Glutamatergic neuron (in vitro differentiated cells): ENCODE data around the gene FMN1. TPM values are rescaled to one million over a fixed set of nuclear protein-coding genes. Genes with fewer than 3 reads are reported as not detected.

ENCODE experiments used
- DNase-seq: peaks from one replicate; pipeline ENCODE4 v3.0.0; 2022
- H3K27ac Mint-ChIP-seq: one replicate; pipeline ENCODE4 v1.8.0; 2020; ENCODE audit warnings: mild to moderate bottlenecking, mixed read lengths, inconsistent platforms; ENCODE audit not compliant: unreplicated experiment
- H3K27me3 Mint-ChIP-seq: one replicate; pipeline ENCODE4 v1.8.0; 2020; ENCODE audit warnings: mild to moderate bottlenecking, moderate library complexity, mixed read lengths, inconsistent platforms; ENCODE audit not compliant: unreplicated experiment
- H3K36me3 Mint-ChIP-seq: one replicate; pipeline ENCODE4 v1.8.0; 2020; ENCODE audit warnings: mild to moderate bottlenecking, mixed read lengths, inconsistent platforms; ENCODE audit not compliant: unreplicated experiment
- H3K4me1 Mint-ChIP-seq: one replicate; pipeline ENCODE4 v1.8.0; 2020; ENCODE audit warnings: mild to moderate bottlenecking, low read depth, mixed read lengths, inconsistent platforms; ENCODE audit not compliant: unreplicated experiment
- H3K4me3 Mint-ChIP-seq: one replicate; pipeline ENCODE4 v1.8.0; 2020; ENCODE audit warnings: mild to moderate bottlenecking, mixed read lengths, inconsistent platforms; ENCODE audit not compliant: unreplicated experiment
- H3K9me3 Mint-ChIP-seq: one replicate; pipeline ENCODE4 v1.8.0; 2020; ENCODE audit warnings: mild to moderate bottlenecking, moderate library complexity, mixed read lengths, inconsistent platforms; ENCODE audit not compliant: unreplicated experiment
- total RNA-seq: library from RNA; stranded (reverse); fragmentation: NEBNext Ultra II Directional; extraction: Animal tissue kit (Norgen Biotek cat#: 25700); gene quantifications from one replicate; pipeline ENCODE4 v1.2.1, GENCODE V29; 2021; ENCODE audit not compliant: unreplicated experiment
- TF ChIP-seq, protein P1 (sequence below): fragments of 200-600 bp; sonication (generic); IDR thresholded peaks from one replicate; pipeline ENCODE4 v1.5.0; 2021; ENCODE audit not compliant: partially characterized antibody, unreplicated experiment

The FMN1 gene
- total RNA-seq, 1 donor from 2014 or later, result 1.1 TPM

DNA sequence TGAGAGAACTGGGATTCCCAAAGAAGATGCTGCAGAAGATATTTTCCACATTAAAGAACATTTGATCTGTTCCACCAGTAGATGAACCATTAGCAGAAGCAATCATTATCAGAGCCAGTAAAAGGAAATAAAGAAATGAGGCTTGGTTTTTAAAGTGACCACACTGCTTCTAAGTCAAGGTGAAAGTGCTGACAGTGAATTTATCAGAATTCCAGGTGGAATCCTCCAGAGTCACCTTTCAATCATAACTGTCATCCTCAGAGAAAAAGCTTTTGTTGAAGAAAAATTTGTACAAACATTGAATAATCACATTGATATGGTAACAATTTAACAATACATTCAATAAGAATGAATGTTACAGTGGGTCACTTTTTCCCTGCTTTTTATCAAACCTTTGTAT is 376.9 kb downstream of the FMN1 start:
- Mint-ChIP-seq H3K27me3 (no peaks in the 10 kb centered on the region), H3K27ac (no peak overlapping the region), H3K9me3 (no peaks in the 10 kb centered on the region), H3K4me1 (no peaks in the 10 kb centered on the region), H3K36me3 (no peaks in the 10 kb centered on the region), H3K4me3 (no peak overlapping the region)
- DNase-seq, result no peak
- TF ChIP-seq, protein P1, sequence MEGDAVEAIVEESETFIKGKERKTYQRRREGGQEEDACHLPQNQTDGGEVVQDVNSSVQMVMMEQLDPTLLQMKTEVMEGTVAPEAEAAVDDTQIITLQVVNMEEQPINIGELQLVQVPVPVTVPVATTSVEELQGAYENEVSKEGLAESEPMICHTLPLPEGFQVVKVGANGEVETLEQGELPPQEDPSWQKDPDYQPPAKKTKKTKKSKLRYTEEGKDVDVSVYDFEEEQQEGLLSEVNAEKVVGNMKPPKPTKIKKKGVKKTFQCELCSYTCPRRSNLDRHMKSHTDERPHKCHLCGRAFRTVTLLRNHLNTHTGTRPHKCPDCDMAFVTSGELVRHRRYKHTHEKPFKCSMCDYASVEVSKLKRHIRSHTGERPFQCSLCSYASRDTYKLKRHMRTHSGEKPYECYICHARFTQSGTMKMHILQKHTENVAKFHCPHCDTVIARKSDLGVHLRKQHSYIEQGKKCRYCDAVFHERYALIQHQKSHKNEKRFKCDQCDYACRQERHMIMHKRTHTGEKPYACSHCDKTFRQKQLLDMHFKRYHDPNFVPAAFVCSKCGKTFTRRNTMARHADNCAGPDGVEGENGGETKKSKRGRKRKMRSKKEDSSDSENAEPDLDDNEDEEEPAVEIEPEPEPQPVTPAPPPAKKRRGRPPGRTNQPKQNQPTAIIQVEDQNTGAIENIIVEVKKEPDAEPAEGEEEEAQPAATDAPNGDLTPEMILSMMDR, result no peak

GRCh38 chr15:32807331-32807730 is 387.2 kb downstream of the FMN1 start:
- TF ChIP-seq, protein P1, result no peak
- no peaks in the 10 kb centered on the region for H3K36me3 Mint-ChIP-seq
- H3K27me3 Mint-ChIP-seq, result peaks cover 4% of the 10 kb centered on the region
- H3K4me3 Mint-ChIP-seq, result no peak overlapping the region
- H3K9me3 Mint-ChIP-seq, result no peaks in the 10 kb centered on the region
- DNase-seq, result no peak
- H3K27ac Mint-ChIP-seq, result no peak overlapping the region
- H3K4me1 Mint-ChIP-seq, result no peaks in the 10 kb centered on the region

- Mint-ChIP-seq H3K4me3 (no peak overlapping the region), H3K9me3 (no peaks in the 10 kb centered on the region), H3K27ac (no peak overlapping the region), H3K36me3 (no peaks in the 10 kb centered on the region), H3K4me1 (no peaks in the 10 kb centered on the region), H3K27me3 (no peaks in the 10 kb centered on the region)
- TF ChIP-seq, protein P1, result no peak
- no peak for DNase-seq
These were observed 390.9 kb downstream of the FMN1 start for GRCh38 chr15:32803631-32804030.

- Mint-ChIP-seq H3K4me1 (no peaks in the 10 kb centered on the region), H3K27me3 (no peaks in the 10 kb centered on the region), H3K9me3 (no peaks in the 10 kb centered on the region), H3K36me3 (no peaks in the 10 kb centered on the region), H3K4me3 (no peak overlapping the region), H3K27ac (no peak overlapping the region)
- DNase-seq, result no peak
- TF ChIP-seq, protein P1, result no peak
These were observed 392.1 kb downstream of the FMN1 start for GRCh38 chr15:32802286-32802936.

- Mint-ChIP-seq H3K4me3 (no peak overlapping the region), H3K9me3 (no peaks in the 10 kb centered on the region), H3K36me3 (no peaks in the 10 kb centered on the region), H3K27me3 (no peaks in the 10 kb centered on the region), H3K4me1 (no peaks in the 10 kb centered on the region), H3K27ac (no peak overlapping the region)
- TF ChIP-seq, protein P1, result no peak
- DNase-seq, result no peak
These were observed 394.5 kb downstream of the FMN1 start for GRCh38 chr15:32799936-32800535.
